ENCODE data around the gene FCMR.

FCMR gene

GRCh38 chr1:206921772-206922265 lies at the start of gene FCMR:
TSS of gene FCMR (minus strand) at chr1:206921941. CDS start at chr1:206921854, 87 bp downstream.
- DNase-seq: no peak

GRCh38 chr1:206971029-206971655 lies 49.4 kb upstream of the FCMR start:
- DNase-seq: no peak

GRCh38 chr1:206970446-206970845 lies 48.7 kb upstream of the FCMR start, which contains the start of gene FCAMR:
TSS of gene FCAMR (minus strand) at chr1:206970460. CDS start at chr1:206970125, 335 bp downstream.
- no peak for DNase-seq

GRCh38 chr1:206969090-206969489 lies 47.3 kb upstream of the FCMR start:
- no peak for DNase-seq

GRCh38 chr1:206967096-206967849 lies 45.5 kb upstream of the FCMR start:
- no peak for DNase-seq

GRCh38 chr1:206965781-206966180 lies 44.0 kb upstream of the FCMR start:
- no peak for DNase-seq

- DNase-seq: no peak
Observed at GRCh38 chr1:206963740-206964139, 42.0 kb upstream of the FCMR start.

GRCh38 chr1:206963119-206963712 lies 41.5 kb upstream of the FCMR start:
- DNase-seq: no peak

GRCh38 chr1:206962272-206962671 lies 40.5 kb upstream of the FCMR start:
- DNase-seq: no peak

- DNase-seq: no peak
Observed at GRCh38 chr1:206961668-206962067, 39.9 kb upstream of the FCMR start.

- no peak for DNase-seq
Observed at GRCh38 chr1:206960676-206961386, 39.1 kb upstream of the FCMR start.

GRCh38 chr1:206958144-206958543 lies 36.4 kb upstream of the FCMR start:
- DNase-seq: no peak

GRCh38 chr1:206957639-206958038 lies 35.9 kb upstream of the FCMR start:
- DNase-seq: no peak

- DNase-seq: no peak
Observed at GRCh38 chr1:206955476-206956451, 34.0 kb upstream of the FCMR start.

GRCh38 chr1:206954459-206955342 lies 33.0 kb upstream of the FCMR start:
- no peak for DNase-seq

GRCh38 chr1:206953626-206954025 lies 31.9 kb upstream of the FCMR start:
- DNase-seq: no peak

GRCh38 chr1:206953126-206953525 lies 31.4 kb upstream of the FCMR start:
- DNase-seq: no peak

GRCh38 chr1:206952171-206952570 lies 30.4 kb upstream of the FCMR start:
- DNase-seq: no peak

- no peak for DNase-seq
Observed at GRCh38 chr1:206951318-206952100, 29.8 kb upstream of the FCMR start.

GRCh38 chr1:206949641-206950040 lies 27.9 kb upstream of the FCMR start:
- no peak for DNase-seq

All from stimulated activated CD4-positive, alpha-beta T cell treated with anti-CD3 and anti-CD28 coated beads, Interleukin-12 subunit alpha, Interleukin-12 subunit beta, amount 100 ng/mL, for 4 hours (primary cell).